SK-N-SH treated with all-trans-retinoic acid at 6 μM for 48 hours (cell line): ENCODE data around the gene CEACAM4.

Experiments used
- ATAC-seq: fragments of 200-7000 bp; cut with Tn5 transposase; 3 replicates; pipeline ENCODE4 v1.9.1; 2020; ENCODE audit warnings: mild to moderate bottlenecking, moderate library complexity
- BACH2 ChIP-seq: fragments of 250-450 bp; sonication (Bioruptor Pico); IDR thresholded peaks from 2 replicates; pipeline ENCODE4 v1.9.0; 2021; ENCODE audit warnings: mild to moderate bottlenecking, borderline replicate concordance
- CSDC2 ChIP-seq: fragments of 250-450 bp; sonication (Bioruptor Pico); IDR thresholded peaks from 2 replicates; pipeline ENCODE4 v1.5.0; 2020; ENCODE audit warnings: mild to moderate bottlenecking, moderate library complexity
- CSRNP3 ChIP-seq: fragments of 250-450 bp; sonication (Bioruptor Pico); IDR thresholded peaks from 2 replicates; pipeline ENCODE4 v1.5.1; 2021; ENCODE audit warnings: mild to moderate bottlenecking, moderate library complexity
- ISL1 ChIP-seq: fragments of 250-450 bp; sonication (Bioruptor Pico); IDR thresholded peaks from 2 replicates; pipeline ENCODE4 v2.1.2; 2022; ENCODE audit warnings: mild to moderate bottlenecking, moderate library complexity
- POU6F1 ChIP-seq: fragments of 250-450 bp; sonication (Bioruptor Pico); IDR thresholded peaks from 2 replicates; pipeline ENCODE4 v1.8.0; 2021; ENCODE audit warnings: low read depth, mild to moderate bottlenecking, moderate library complexity, borderline replicate concordance
- PPARA ChIP-seq: fragments of 250-450 bp; sonication (Bioruptor Pico); IDR thresholded peaks from 2 replicates; pipeline ENCODE4 v1.5.0; 2020; ENCODE audit warnings: mild to moderate bottlenecking, borderline replicate concordance
- RARB ChIP-seq: fragments of 250-450 bp; sonication (Bioruptor Pico); IDR thresholded peaks from 2 replicates; pipeline ENCODE4 v1.8.0; 2021; ENCODE audit warnings: mild to moderate bottlenecking, moderate library complexity
- SNAI2 ChIP-seq: fragments of 250-450 bp; sonication (Bioruptor Pico); IDR thresholded peaks from 2 replicates; pipeline ENCODE4 v1.5.0; 2020; ENCODE audit warnings: mild to moderate bottlenecking, moderate library complexity
- TCF4 ChIP-seq: fragments of 250-450 bp; sonication (Bioruptor Pico); IDR thresholded peaks from 2 replicates; pipeline ENCODE4 v1.8.0; 2021; ENCODE audit warnings: mild to moderate bottlenecking, moderate library complexity, borderline replicate concordance
- TOX ChIP-seq: fragments of 250-450 bp; sonication (Bioruptor Pico); IDR thresholded peaks from 2 replicates; pipeline ENCODE4 v1.8.0; 2021; ENCODE audit warnings: mild to moderate bottlenecking, moderate library complexity, borderline replicate concordance
- ZC3H10 ChIP-seq: fragments of 250-450 bp; sonication (Bioruptor Pico); IDR thresholded peaks from 2 replicates; pipeline ENCODE4 v1.5.1; 2021; ENCODE audit warnings: mild to moderate bottlenecking, moderate library complexity
- ZFP3 ChIP-seq: fragments of 250-450 bp; sonication (Bioruptor Pico); IDR thresholded peaks from 2 replicates; pipeline ENCODE4 v1.5.0; 2020; ENCODE audit warnings: mild to moderate bottlenecking, moderate library complexity
- ZFP30 ChIP-seq: fragments of 450-650 bp; formaldehyde crosslinking; IDR thresholded peaks from 2 replicates; pipeline ENCODE4 v1.5.0; 2022; ENCODE audit warnings: mild to moderate bottlenecking, moderate library complexity
- ZNF565 ChIP-seq: fragments of 450-650 bp; formaldehyde crosslinking; conservative IDR thresholded peaks from 2 replicates; pipeline ENCODE4 v1.5.0; 2020; ENCODE audit warnings: low read depth, mild to moderate bottlenecking, moderate library complexity
- ZNF8 ChIP-seq: fragments of 450-650 bp; formaldehyde crosslinking; IDR thresholded peaks from 2 replicates; pipeline ENCODE4 v1.5.0; 2020; ENCODE audit warnings: mild to moderate bottlenecking, moderate library complexity
- TF ChIP-seq, protein P1 (sequence below): fragments of 250-450 bp; sonication (Bioruptor Pico); IDR thresholded peaks from 2 replicates; pipeline ENCODE4 v1.8.0; 2020; ENCODE audit warnings: mild to moderate bottlenecking, moderate library complexity, borderline replicate concordance
- TF ChIP-seq, protein P2 (sequence below): fragments of 250-450 bp; sonication (Bioruptor Pico); IDR thresholded peaks from 2 replicates; pipeline ENCODE4 v1.5.0; 2020; ENCODE audit warnings: mild to moderate bottlenecking, moderate library complexity
- TF ChIP-seq, protein P3 (sequence below): fragments of 250-450 bp; sonication (Bioruptor Pico); IDR thresholded peaks from 2 replicates; pipeline ENCODE4 v1.5.1; 2020; ENCODE audit warnings: low read depth, mild to moderate bottlenecking, moderate library complexity

The CEACAM4 gene

GRCh38 chr19:41616792-41617621, 9.9 kb downstream of the CEACAM4 start:
- TF ChIP-seq CSDC2 = no peak
- TF ChIP-seq SNAI2 (CRISPR knock-in tag) = no peak
- no peak for TF ChIP-seq ZC3H10 (CRISPR knock-in tag)
- ATAC-seq = peak; percentile 40; the same call in 2 of the 3 replicates

- no peak for ATAC-seq
- TF ChIP-seq BACH2 (CRISPR knock-in tag) (no peak), ZFP3 (no peak), CSRNP3 (no peak), ZNF8 (no peak), ZC3H10 (CRISPR knock-in tag) (no peak)
Measured at GRCh38 chr19:41615207-41615606, 11.7 kb downstream of the CEACAM4 start.

DNA sequence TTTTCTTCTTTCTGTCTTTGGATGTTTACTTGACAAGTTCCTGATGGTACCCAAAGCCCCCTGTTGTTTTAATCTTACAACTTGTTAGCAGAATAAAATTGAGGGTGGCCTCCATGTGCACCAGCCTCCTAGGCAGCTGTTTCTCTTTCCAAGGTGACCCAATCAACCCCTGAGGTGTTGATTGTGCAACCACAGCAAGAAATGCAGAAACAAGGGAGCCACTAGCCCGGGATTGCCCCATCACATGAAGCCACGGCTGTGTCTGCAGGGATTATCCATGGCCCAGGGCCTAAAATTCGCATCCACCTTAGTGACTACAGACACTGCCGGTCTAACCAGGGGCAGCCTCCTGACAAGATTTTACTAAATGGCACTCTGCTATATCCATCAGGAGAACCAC, 14.4 kb downstream of the CEACAM4 start:
- no peak for ATAC-seq
- TF ChIP-seq ZC3H10 (CRISPR knock-in tag) = no peak
- TF ChIP-seq, protein P1, sequence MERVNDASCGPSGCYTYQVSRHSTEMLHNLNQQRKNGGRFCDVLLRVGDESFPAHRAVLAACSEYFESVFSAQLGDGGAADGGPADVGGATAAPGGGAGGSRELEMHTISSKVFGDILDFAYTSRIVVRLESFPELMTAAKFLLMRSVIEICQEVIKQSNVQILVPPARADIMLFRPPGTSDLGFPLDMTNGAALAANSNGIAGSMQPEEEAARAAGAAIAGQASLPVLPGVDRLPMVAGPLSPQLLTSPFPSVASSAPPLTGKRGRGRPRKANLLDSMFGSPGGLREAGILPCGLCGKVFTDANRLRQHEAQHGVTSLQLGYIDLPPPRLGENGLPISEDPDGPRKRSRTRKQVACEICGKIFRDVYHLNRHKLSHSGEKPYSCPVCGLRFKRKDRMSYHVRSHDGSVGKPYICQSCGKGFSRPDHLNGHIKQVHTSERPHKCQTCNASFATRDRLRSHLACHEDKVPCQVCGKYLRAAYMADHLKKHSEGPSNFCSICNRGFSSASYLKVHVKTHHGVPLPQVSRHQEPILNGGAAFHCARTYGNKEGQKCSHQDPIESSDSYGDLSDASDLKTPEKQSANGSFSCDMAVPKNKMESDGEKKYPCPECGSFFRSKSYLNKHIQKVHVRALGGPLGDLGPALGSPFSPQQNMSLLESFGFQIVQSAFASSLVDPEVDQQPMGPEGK = no peak
- no peak for TF ChIP-seq POU6F1 (CRISPR knock-in tag)
- no peak for TF ChIP-seq ZNF8
- TF ChIP-seq, protein P2, sequence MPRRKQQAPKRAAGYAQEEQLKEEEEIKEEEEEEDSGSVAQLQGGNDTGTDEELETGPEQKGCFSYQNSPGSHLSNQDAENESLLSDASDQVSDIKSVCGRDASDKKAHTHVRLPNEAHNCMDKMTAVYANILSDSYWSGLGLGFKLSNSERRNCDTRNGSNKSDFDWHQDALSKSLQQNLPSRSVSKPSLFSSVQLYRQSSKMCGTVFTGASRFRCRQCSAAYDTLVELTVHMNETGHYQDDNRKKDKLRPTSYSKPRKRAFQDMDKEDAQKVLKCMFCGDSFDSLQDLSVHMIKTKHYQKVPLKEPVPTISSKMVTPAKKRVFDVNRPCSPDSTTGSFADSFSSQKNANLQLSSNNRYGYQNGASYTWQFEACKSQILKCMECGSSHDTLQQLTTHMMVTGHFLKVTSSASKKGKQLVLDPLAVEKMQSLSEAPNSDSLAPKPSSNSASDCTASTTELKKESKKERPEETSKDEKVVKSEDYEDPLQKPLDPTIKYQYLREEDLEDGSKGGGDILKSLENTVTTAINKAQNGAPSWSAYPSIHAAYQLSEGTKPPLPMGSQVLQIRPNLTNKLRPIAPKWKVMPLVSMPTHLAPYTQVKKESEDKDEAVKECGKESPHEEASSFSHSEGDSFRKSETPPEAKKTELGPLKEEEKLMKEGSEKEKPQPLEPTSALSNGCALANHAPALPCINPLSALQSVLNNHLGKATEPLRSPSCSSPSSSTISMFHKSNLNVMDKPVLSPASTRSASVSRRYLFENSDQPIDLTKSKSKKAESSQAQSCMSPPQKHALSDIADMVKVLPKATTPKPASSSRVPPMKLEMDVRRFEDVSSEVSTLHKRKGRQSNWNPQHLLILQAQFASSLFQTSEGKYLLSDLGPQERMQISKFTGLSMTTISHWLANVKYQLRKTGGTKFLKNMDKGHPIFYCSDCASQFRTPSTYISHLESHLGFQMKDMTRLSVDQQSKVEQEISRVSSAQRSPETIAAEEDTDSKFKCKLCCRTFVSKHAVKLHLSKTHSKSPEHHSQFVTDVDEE (CRISPR knock-in tag) = no peak
- no peak for TF ChIP-seq RARB (CRISPR knock-in tag)
- no peak for TF ChIP-seq ZNF565 (CRISPR knock-in tag)
- no peak for TF ChIP-seq BACH2 (CRISPR knock-in tag)
- no peak for TF ChIP-seq TOX
- no peak for TF ChIP-seq ZFP3
- TF ChIP-seq TCF4 = no peak
- no peak for TF ChIP-seq ZFP30 (CRISPR knock-in tag)
- TF ChIP-seq CSDC2 = no peak
- no peak for TF ChIP-seq SNAI2 (CRISPR knock-in tag)
- TF ChIP-seq PPARA (CRISPR knock-in tag) = no peak
- no peak for TF ChIP-seq ISL1 (CRISPR knock-in tag)
- TF ChIP-seq, protein P3, sequence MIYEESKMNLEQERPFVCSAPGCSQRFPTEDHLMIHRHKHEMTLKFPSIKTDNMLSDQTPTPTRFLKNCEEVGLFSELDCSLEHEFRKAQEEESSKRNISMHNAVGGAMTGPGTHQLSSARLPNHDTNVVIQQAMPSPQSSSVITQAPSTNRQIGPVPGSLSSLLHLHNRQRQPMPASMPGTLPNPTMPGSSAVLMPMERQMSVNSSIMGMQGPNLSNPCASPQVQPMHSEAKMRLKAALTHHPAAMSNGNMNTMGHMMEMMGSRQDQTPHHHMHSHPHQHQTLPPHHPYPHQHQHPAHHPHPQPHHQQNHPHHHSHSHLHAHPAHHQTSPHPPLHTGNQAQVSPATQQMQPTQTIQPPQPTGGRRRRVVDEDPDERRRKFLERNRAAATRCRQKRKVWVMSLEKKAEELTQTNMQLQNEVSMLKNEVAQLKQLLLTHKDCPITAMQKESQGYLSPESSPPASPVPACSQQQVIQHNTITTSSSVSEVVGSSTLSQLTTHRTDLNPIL (CRISPR knock-in tag) = no peak

GRCh38 chr19:41610789-41611188, 16.1 kb downstream of the CEACAM4 start:
- TF ChIP-seq ZC3H10 (CRISPR knock-in tag) = no peak
- ATAC-seq = no peak
